Aorta (tissue), 5 donors: ENCODE results near the gene CISD1. TPM values are rescaled to one million over a fixed set of nuclear protein-coding genes. Genes with fewer than 3 reads are reported as not detected.
A peak's percentile ranks its signal among the peaks of the same experiment; 100 is the strongest.

Experiments
- ATAC-seq: fragments of 200-7000 bp; cut with Tn5 transposase; one replicate; pipeline ENCODE4 v1.9.1; 2022; ENCODE audit warnings: moderate library complexity; ENCODE audit not compliant: low FRiP score
- DNase-seq, 2 donors: peaks; one replicate each; pipeline ENCODE4 v3.0.0-alpha.2; 2020
- H3K27ac ChIP-seq, 2 donors: one replicate each; pipeline ENCODE4 v1.5.1; 2013; ENCODE audit warnings: low read length in 2 of 2, mild to moderate bottlenecking in 2 of 2, moderate library complexity in 2 of 2, control low read depth in 1 of 2, inconsistent platforms in 1 of 2, low read depth in 1 of 2
- H3K27me3 ChIP-seq, 2 donors: one replicate each; pipeline ENCODE4 v1.6.1; 2013; ENCODE audit warnings: control low read depth in 1 of 2, low read length in 1 of 2, mild to moderate bottlenecking in 1 of 2, moderate library complexity in 1 of 2; ENCODE audit not compliant: insufficient read depth in 2 of 2, control insufficient read depth in 1 of 2
- H3K36me3 ChIP-seq, 2 donors: one replicate each; pipeline ENCODE4 v1.6.1; 2013; ENCODE audit warnings: control low read depth in 1 of 2, low read length in 1 of 2, mild to moderate bottlenecking in 1 of 2; ENCODE audit not compliant: insufficient read depth in 2 of 2, control insufficient read depth in 1 of 2
- H3K4me1 ChIP-seq, 2 donors: one replicate each; pipeline ENCODE4 v1.6.1; 2013; ENCODE audit warnings: low read length in 2 of 2, control low read depth in 1 of 2, mild to moderate bottlenecking in 1 of 2, moderate library complexity in 1 of 2; ENCODE audit not compliant: insufficient read depth in 2 of 2, control insufficient read depth in 1 of 2
- H3K4me3 ChIP-seq, 2 donors: one replicate each; pipeline ENCODE4 v1.5.1; 2013; ENCODE audit warnings: low read length in 2 of 2, control low read depth in 1 of 2, mild to moderate bottlenecking in 1 of 2
- H3K9me3 ChIP-seq: one replicate; pipeline ENCODE4 v1.6.1; 2013; ENCODE audit warnings: mild to moderate bottlenecking, low read length; ENCODE audit not compliant: control insufficient read depth
- WGBS, 2 donors: extraction: QIAGEN DNeasy Blood & Tissue Kit; methylation state at CpG; one replicate each; pipeline ENCODE4 v1.1.7; 2013; 5-methylcytosine and 5-hydroxymethylcytosine counted together
- intact Hi-C, 2 donors: fragments of 100-400 bp; cut with DNase I; formaldehyde crosslinking; loops; one replicate each; pipeline versions ENCODE4 v1.14.2 to v1.15.0; 2022
- polyA plus RNA-seq, 2 donors: library from polyadenylated mRNA; stranded (reverse); fragments of 200-250 nt; gene quantifications; one replicate each; pipeline ENCODE4 v1.2.3, GENCODE V29; 2013
- total RNA-seq, 2 donors: library from RNA; stranded (reverse); fragmentation: NEBNext Ultra II Directional; extraction: Animal tissue kit (Norgen Biotek cat#: 25700); gene quantifications; one replicate each; pipeline ENCODE4 v1.2.1, GENCODE V29; 2021
- donor health status: healthy with polysubstance abuse.
- donor health status: Bipolar disorder and iron deficiency.
- donor health status: DM: no; HTN: no; CAD: no.
- donor health status: DM: no; HTN: no; CAD: no.
- donor health status: DM: yes; HTN: yes; CAD: no.

Gene CISD1
- total and polyA plus RNA-seq, 4 donors, result 28.8 to 47.7 (median 32.2) TPM

GRCh38 chr10:58269782-58270290 lies 874 bp downstream of the CISD1 start:
- no peaks in the 10 kb centered on the region for H3K27me3 ChIP-seq
- DNase-seq (no peak), ATAC-seq (no peak)
- intact Hi-C loops, result no loop called here
- H3K36me3 ChIP-seq, result no peaks in the 10 kb centered on the region
- WGBS, 2 donors, result 17 to 20% methylated on average over 12 of the region's 12 CpGs
- peaks cover 0 to 3% of the 10 kb centered on the region in 2 donors for H3K4me1 ChIP-seq
- peak overlapping the region in 1 of 2 donors; percentile 68 for H3K27ac ChIP-seq
- H3K4me3 ChIP-seq, result peak overlapping the region; percentile 34 to 82
- no peaks in the 10 kb centered on the region for H3K9me3 ChIP-seq

DNA sequence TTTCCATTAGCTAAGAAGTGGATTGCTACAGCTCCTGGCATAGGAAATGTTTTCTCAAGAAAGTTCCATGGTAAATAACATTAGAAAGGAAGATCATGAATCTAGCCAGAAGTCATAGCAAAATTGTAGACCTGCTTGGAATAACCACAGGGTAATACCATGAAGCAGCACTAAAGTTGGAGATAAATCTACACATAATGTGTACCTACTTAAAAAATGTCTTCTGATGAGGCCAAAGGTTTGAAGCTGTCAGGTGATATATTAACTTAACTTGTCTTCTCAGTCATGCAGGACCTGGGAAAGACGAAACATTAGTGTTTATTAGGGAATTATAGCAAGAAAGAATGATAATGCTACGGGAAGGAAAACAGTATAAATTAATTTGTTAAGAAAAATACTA lies 6.3 kb downstream of the CISD1 start:
- no peaks in the 10 kb centered on the region for H3K27me3 ChIP-seq
- WGBS, 2 donors, result 92 to 96% methylated on average over 2 of the region's 2 CpGs

GRCh38 chr10:58275908-58276307 lies 6.9 kb downstream of the CISD1 start:
- ATAC-seq (no peak), DNase-seq (no peak)
- intact Hi-C loops, result no loop called here

More for the DNA sequence above, 6.3 kb downstream of the CISD1 start:
- H3K36me3 ChIP-seq, result no peaks in the 10 kb centered on the region
- no peak overlapping the region for H3K4me3 ChIP-seq
- no peak overlapping the region for H3K27ac ChIP-seq
- no peaks in the 10 kb centered on the region for H3K9me3 ChIP-seq
- ATAC-seq (no peak), DNase-seq (no peak)
- intact Hi-C loops, result no loop called here
- peaks cover 0 to 5% of the 10 kb centered on the region in 2 donors for H3K4me1 ChIP-seq

GRCh38 chr10:58278274-58278961 lies 9.5 kb downstream of the CISD1 start:
- Histone ChIP-seq H3K4me1 (peaks cover 0 to 5% of the 10 kb centered on the region in 2 donors), H3K27me3 (no peaks in the 10 kb centered on the region), H3K4me3 (no peak overlapping the region), H3K36me3 (no peaks in the 10 kb centered on the region), H3K27ac (no peak overlapping the region), H3K9me3 (no peaks in the 10 kb centered on the region)
- WGBS, 2 donors, result 90 to 96% methylated on average over 7 of the region's 7 CpGs
- DNase-seq (no peak), ATAC-seq (no peak)
- intact Hi-C loops, result no loop called here

More at GRCh38 chr10:58275908-58276307, 6.9 kb downstream of the CISD1 start:
- Histone ChIP-seq H3K4me3 (no peak overlapping the region), H3K27ac (no peak overlapping the region), H3K36me3 (no peaks in the 10 kb centered on the region), H3K27me3 (no peaks in the 10 kb centered on the region), H3K9me3 (no peaks in the 10 kb centered on the region), H3K4me1 (peaks cover 0 to 5% of the 10 kb centered on the region in 2 donors)

DNA sequence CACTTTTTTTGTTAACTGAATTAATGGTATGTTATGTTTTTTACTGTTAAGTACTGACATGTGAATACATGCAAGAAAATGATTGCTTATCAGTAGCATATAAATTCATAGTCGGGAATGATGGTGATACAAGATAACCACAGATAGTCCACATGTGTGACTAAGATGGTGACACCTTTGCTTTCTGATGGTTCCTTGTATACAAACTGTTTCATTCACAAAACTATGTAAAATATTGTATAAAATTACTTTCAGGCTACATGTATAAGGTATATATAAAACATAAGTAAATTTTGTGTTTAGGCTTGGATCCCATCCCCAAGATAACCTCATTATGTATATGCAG lies 10.0 kb downstream of the CISD1 start:
- no peaks in the 10 kb centered on the region for H3K36me3 ChIP-seq
- 83 to 84% methylated on average over 1 of the region's 1 CpG for WGBS, 2 donors
- no peak for ATAC-seq
- H3K27ac ChIP-seq, result no peak overlapping the region
- intact Hi-C loops, result no loop called here
- H3K4me3 ChIP-seq, result no peak overlapping the region
- H3K9me3 ChIP-seq, result no peaks in the 10 kb centered on the region
- H3K4me1 ChIP-seq, result peaks cover 0 to 5% of the 10 kb centered on the region in 2 donors
- no peaks in the 10 kb centered on the region for H3K27me3 ChIP-seq
- DNase-seq, result no peak

DNA sequence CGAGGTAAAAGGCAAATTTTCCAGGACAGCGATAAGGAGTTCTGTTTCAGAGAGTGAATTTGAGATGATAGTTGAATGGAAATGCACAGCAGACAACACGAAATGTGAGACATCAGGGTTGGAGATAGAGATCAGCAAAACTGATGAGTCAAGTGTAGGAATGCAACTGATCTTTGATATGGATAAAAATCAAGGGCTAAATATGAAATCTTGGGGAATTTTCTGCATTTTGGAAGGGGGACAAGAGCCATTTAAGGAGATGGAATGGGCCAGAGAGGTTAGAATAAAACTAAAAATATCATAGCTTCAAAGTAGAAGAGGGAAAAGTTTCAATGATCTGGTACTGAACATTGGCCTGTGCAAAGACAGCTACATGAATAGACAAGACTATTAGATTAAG lies 11.5 kb downstream of the CISD1 start:
- no peaks in the 10 kb centered on the region for H3K4me1 ChIP-seq
- H3K27me3 ChIP-seq, result no peaks in the 10 kb centered on the region
- WGBS, 2 donors, result 93 to 94% methylated on average over 3 of the region's 3 CpGs
- H3K36me3 ChIP-seq, result no peaks in the 10 kb centered on the region
- ATAC-seq, result no peak
- DNase-seq, result no peak
- intact Hi-C loops, result no loop called here
- no peaks in the 10 kb centered on the region for H3K9me3 ChIP-seq
- no peak overlapping the region for H3K4me3 ChIP-seq
- no peak overlapping the region for H3K27ac ChIP-seq

GRCh38 chr10:58281092-58281752 lies 12.3 kb downstream of the CISD1 start:
- no peaks in the 10 kb centered on the region for H3K27me3 ChIP-seq
- ATAC-seq, result no peak

DNA sequence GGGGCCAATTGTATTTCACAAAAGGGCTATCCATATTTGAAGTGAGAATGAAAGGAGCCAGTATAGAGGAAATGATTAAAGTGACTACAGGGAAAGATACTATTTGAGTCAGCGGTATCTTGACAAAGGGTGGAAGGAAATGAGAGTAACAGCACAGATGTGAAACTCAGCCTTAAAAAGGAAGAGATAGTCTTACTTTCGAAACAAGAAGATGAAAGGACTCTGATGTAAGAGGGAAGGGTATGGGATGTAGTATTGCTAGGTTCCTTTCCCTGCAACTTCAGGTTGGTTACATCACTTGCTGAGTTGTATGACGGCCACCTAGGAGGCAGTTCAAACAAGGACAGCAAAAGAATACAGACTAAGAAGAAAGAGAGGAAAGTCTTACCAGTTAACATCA lies 13.7 kb downstream of the CISD1 start:
- intact Hi-C loops, result no loop called here
- Histone ChIP-seq H3K9me3 (no peaks in the 10 kb centered on the region), H3K4me1 (no peaks in the 10 kb centered on the region), H3K27me3 (no peaks in the 10 kb centered on the region), H3K4me3 (no peak overlapping the region), H3K27ac (no peak overlapping the region), H3K36me3 (no peaks in the 10 kb centered on the region)
- DNase-seq (no peak), ATAC-seq (no peak)
- 89% methylated on average over 3 of the region's 3 CpGs for WGBS, 2 donors

More at GRCh38 chr10:58281092-58281752, 12.3 kb downstream of the CISD1 start:
- Histone ChIP-seq H3K27ac (no peak overlapping the region), H3K4me1 (no peaks in the 10 kb centered on the region), H3K9me3 (no peaks in the 10 kb centered on the region), H3K36me3 (no peaks in the 10 kb centered on the region), H3K4me3 (no peak overlapping the region)
- intact Hi-C loops, result no loop called here
- WGBS, 2 donors, result 82 to 86% methylated on average over 2 of the region's 2 CpGs
- no peak for DNase-seq
